Lower lobe of right lung (tissue), 2 donors: ENCODE measurements around the gene ERAP2. TPM values are rescaled to one million over a fixed set of nuclear protein-coding genes. Genes with fewer than 3 reads are reported as not detected.

Source experiments
- ATAC-seq, 2 donors: fragments of 200-7000 bp; cut with Tn5 transposase; one replicate each; pipeline ENCODE4 v1.9.1; 2020 to 2022; ENCODE audit warnings: mild to moderate bottlenecking in 2 of 2, moderate library complexity in 2 of 2
- DNase-seq: peaks from one replicate; pipeline ENCODE4 v3.0.0-alpha.2; 2020
- H3K27ac ChIP-seq: fragments of 200-600 bp; one replicate; pipeline ENCODE4 v1.8.0; 2022
- H3K27me3 ChIP-seq: fragments of 200-600 bp; one replicate; pipeline ENCODE4 v1.8.0; 2022; ENCODE audit warnings: low read depth
- H3K36me3 ChIP-seq: fragments of 200-600 bp; one replicate; pipeline ENCODE4 v1.8.0; 2022; ENCODE audit warnings: mild to moderate bottlenecking
- H3K4me1 ChIP-seq: fragments of 200-600 bp; one replicate; pipeline ENCODE4 v1.8.0; 2022
- H3K4me3 ChIP-seq: fragments of 200-600 bp; one replicate; pipeline ENCODE4 v1.8.0; 2022; ENCODE audit warnings: mild to moderate bottlenecking
- H3K9me3 ChIP-seq: fragments of 200-600 bp; one replicate; pipeline ENCODE4 v1.8.0; 2022
- intact Hi-C: fragments of 100-400 bp; cut with DNase I; formaldehyde crosslinking; loops from one replicate; pipeline ENCODE4 v1.11.0; 2022
- long read RNA-seq: library from polyadenylated mRNA; unstranded; transcript quantifications from one replicate; pipeline ENCODE4 v2.0.0, GENCODE V29; 2021
- total RNA-seq: library from RNA; stranded (reverse); fragmentation: NEBNext Ultra II Directional; extraction: Animal tissue kit (Norgen Biotek cat#: 25700); gene quantifications from one replicate; pipeline ENCODE4 v1.2.1, GENCODE V29; 2021
- TF ChIP-seq, protein P1 (sequence below): fragments of 200-600 bp; IDR thresholded peaks from one replicate; pipeline ENCODE4 v1.8.0; 2022; ENCODE audit warnings: antibody characterized with exemption, mild to moderate bottlenecking
- donor health status: DM: no; HTN: yes; CAD: no; lungs with severe emphysema.

Gene ERAP2, protein sequence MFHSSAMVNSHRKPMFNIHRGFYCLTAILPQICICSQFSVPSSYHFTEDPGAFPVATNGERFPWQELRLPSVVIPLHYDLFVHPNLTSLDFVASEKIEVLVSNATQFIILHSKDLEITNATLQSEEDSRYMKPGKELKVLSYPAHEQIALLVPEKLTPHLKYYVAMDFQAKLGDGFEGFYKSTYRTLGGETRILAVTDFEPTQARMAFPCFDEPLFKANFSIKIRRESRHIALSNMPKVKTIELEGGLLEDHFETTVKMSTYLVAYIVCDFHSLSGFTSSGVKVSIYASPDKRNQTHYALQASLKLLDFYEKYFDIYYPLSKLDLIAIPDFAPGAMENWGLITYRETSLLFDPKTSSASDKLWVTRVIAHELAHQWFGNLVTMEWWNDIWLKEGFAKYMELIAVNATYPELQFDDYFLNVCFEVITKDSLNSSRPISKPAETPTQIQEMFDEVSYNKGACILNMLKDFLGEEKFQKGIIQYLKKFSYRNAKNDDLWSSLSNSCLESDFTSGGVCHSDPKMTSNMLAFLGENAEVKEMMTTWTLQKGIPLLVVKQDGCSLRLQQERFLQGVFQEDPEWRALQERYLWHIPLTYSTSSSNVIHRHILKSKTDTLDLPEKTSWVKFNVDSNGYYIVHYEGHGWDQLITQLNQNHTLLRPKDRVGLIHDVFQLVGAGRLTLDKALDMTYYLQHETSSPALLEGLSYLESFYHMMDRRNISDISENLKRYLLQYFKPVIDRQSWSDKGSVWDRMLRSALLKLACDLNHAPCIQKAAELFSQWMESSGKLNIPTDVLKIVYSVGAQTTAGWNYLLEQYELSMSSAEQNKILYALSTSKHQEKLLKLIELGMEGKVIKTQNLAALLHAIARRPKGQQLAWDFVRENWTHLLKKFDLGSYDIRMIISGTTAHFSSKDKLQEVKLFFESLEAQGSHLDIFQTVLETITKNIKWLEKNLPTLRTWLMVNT
- 32.1 TPM for total RNA-seq
- long read RNA-seq, full-length matches to known transcripts, result 22 of 41 reads
- long read RNA-seq, partial matches to known transcripts, result 17 of 41 reads
- long read RNA-seq, other reads (novel, unspliced or antisense), result 2 of 41 reads

DNA sequence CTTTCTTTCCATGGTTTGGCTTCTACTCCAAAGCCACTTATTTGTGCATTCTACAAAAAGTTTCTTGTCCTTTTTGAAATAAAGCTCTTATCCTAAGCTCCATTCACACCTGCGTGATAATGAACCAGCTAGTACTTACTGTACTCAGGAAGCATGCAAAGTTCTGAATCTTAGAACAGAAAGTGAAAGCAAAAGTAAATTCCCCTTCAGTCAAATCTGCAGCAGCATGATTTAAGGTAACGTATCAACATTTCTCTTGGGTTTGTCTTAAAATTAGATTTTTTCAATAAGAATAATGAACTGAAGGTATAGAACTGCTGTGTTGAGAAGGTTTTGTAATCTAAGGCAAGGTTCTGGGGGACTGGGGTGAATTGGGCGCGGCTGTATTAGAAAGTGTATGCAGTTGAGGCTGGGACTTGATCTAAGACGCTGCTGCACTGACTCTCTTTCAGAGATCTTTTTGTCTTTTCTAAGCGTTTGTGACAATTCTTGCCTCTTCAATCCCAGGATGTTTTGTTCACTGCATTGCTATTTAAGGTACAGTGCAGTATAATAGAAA, at the start of gene ERAP2:
TSS of gene ERAP2 (plus strand) at position 209 of the 559 bp plus-strand sequence. CDS start 3,186 bp downstream, outside the sequence.
- Histone ChIP-seq H3K27me3 (no peaks in the 10 kb centered on the region), H3K9me3 (no peaks in the 10 kb centered on the region), H3K4me1 (peaks cover 37% of the 10 kb centered on the region), H3K4me3 (peak within 1 kb of the TSS; percentile 70), H3K27ac (peak within 1 kb of the TSS; percentile 87), H3K36me3 (peaks cover 7% of the 10 kb centered on the region)
- ATAC-seq (peak; percentile 64 to 86), DNase-seq (no peak)
- intact Hi-C loops, result loop anchor here (10.0 kb wide), 2 partner anchors 122 to 288 kb away; no protein-coding TSS in a partner anchor
- TF ChIP-seq, protein P1, sequence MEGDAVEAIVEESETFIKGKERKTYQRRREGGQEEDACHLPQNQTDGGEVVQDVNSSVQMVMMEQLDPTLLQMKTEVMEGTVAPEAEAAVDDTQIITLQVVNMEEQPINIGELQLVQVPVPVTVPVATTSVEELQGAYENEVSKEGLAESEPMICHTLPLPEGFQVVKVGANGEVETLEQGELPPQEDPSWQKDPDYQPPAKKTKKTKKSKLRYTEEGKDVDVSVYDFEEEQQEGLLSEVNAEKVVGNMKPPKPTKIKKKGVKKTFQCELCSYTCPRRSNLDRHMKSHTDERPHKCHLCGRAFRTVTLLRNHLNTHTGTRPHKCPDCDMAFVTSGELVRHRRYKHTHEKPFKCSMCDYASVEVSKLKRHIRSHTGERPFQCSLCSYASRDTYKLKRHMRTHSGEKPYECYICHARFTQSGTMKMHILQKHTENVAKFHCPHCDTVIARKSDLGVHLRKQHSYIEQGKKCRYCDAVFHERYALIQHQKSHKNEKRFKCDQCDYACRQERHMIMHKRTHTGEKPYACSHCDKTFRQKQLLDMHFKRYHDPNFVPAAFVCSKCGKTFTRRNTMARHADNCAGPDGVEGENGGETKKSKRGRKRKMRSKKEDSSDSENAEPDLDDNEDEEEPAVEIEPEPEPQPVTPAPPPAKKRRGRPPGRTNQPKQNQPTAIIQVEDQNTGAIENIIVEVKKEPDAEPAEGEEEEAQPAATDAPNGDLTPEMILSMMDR, result no peak

DNA sequence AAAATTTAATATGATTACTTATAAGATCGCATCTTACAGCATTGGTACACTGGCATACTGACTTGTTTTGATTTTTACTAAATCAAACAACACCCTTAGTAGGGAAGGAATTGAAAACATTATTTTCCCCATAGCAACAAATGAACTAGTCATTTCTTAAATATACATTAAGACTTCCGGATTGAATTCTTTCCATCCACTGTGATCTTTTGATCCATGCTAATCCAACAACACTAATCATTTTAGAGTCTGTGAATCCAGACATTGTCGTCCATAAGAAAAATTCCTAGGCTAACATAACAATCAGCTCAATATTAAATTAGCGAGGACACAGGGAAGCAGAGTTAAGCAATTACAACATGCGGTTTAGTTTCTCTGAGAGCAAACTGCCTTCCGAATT, 47.0 kb upstream of the ERAP2 start:
- Histone ChIP-seq H3K27me3 (no peaks in the 10 kb centered on the region), H3K27ac (no peak overlapping the region), H3K4me3 (no peak overlapping the region), H3K36me3 (no peaks in the 10 kb centered on the region), H3K9me3 (no peaks in the 10 kb centered on the region), H3K4me1 (no peaks in the 10 kb centered on the region)
- TF ChIP-seq, protein P1, result no peak
- intact Hi-C loops, result no loop called here
- no peak for ATAC-seq
- DNase-seq, result no peak

DNA sequence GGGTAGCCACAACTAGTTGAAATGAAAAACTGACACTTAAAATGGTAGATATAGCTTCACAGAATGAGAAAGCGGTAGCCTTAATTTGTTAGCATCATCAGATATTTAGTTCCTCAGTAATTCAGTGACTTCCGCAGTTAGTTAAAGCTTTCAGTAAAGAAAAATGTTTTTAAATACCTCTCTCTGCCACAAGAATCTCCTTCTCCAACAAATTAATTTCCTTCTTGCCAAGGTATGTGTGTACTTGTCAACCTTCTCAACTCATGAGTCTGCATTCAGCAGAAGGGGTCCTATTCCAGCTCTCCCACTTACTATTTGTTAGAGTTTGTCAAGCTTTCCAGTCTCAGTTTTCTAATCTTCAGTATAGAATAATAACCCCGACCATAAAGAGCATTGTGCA, 42.3 kb upstream of the ERAP2 start:
- ATAC-seq, result no peak
- TF ChIP-seq, protein P1, result no peak

DNA sequence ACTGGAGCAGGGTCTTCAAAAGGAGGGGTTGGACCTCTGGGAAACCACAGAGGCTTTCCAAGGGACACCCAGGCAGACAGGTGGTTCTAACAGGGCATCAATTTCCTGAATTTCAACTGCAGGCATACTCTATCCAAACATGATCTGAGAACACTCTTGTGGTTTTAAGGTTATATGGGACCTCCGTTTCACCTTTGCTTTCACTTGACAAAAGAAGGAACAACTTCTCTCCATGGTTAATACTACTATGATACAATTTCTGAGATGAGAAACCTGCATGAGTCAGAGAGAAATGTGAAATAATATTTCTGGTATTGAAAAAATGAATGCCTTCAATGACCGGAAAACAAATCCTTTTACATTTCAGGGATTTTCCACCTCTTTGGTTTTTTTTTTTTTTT, 40.5 kb upstream of the ERAP2 start:
- H3K27ac ChIP-seq, result no peak overlapping the region
- no peaks in the 10 kb centered on the region for H3K36me3 ChIP-seq
- H3K4me3 ChIP-seq, result no peak overlapping the region
- no peaks in the 10 kb centered on the region for H3K27me3 ChIP-seq
- no peaks in the 10 kb centered on the region for H3K4me1 ChIP-seq
- intact Hi-C loops, result no loop called here
- ATAC-seq (no peak), DNase-seq (no peak)
- TF ChIP-seq, protein P1, result no peak
- no peaks in the 10 kb centered on the region for H3K9me3 ChIP-seq

More for the DNA sequence above, 42.3 kb upstream of the ERAP2 start:
- Histone ChIP-seq H3K36me3 (no peaks in the 10 kb centered on the region), H3K27ac (no peak overlapping the region), H3K27me3 (no peaks in the 10 kb centered on the region), H3K4me3 (no peak overlapping the region), H3K4me1 (no peaks in the 10 kb centered on the region), H3K9me3 (no peaks in the 10 kb centered on the region)
- intact Hi-C loops, result no loop called here
- DNase-seq, result no peak

DNA sequence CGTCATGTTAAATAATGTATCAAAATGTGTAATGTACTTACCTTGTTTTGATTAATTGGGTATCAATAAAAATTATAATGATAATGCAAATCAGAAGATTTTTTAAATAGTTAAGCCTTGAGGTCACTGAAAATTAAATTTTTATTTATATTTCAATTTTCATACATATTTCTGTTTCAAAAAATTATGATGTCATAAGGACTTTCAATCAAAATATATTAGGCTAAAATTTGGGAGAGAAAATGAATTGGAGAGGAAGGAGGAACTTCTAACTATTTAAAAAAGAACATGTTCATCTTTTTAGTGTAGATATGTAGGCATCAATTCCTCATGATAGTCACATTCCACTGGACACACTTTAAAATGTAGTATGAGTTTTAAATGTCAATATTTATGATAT, 39.5 kb upstream of the ERAP2 start:
- no peak for ATAC-seq
- intact Hi-C loops, result no loop called here

More for the DNA sequence above, 39.5 kb upstream of the ERAP2 start:
- no peak overlapping the region for H3K4me3 ChIP-seq
- TF ChIP-seq, protein P1, result no peak
- H3K4me1 ChIP-seq, result no peaks in the 10 kb centered on the region
- no peak for DNase-seq
- H3K27me3 ChIP-seq, result no peaks in the 10 kb centered on the region
- no peaks in the 10 kb centered on the region for H3K36me3 ChIP-seq
- H3K9me3 ChIP-seq, result no peaks in the 10 kb centered on the region
- no peak overlapping the region for H3K27ac ChIP-seq
